Progenitor cell of endocrine pancreas (in vitro differentiated cells): Measurements from ENCODE around the gene DOCK2. TPM values are rescaled to one million over a fixed set of nuclear protein-coding genes. Genes with fewer than 3 reads are reported as not detected.

Experiments used
- DNase-seq: peaks from one replicate; pipeline ENCODE4 v3.0.0; 2021; ENCODE audit warnings: low spot score; ENCODE audit not compliant: unreplicated experiment
- H3K27ac Mint-ChIP-seq: 2 replicates; pipeline ENCODE4 v1.8.0; 2021; ENCODE audit warnings: mild to moderate bottlenecking, moderate library complexity, mixed read lengths
- H3K27me3 Mint-ChIP-seq: 2 replicates; pipeline ENCODE4 v1.8.0; 2021; ENCODE audit warnings: mixed read lengths
- H3K36me3 Mint-ChIP-seq: 2 replicates; pipeline ENCODE4 v1.8.0; 2022; ENCODE audit warnings: mixed read lengths; ENCODE audit not compliant: insufficient read depth
- H3K4me1 Mint-ChIP-seq: 2 replicates; pipeline ENCODE4 v1.8.0; 2021; ENCODE audit warnings: low read depth, mixed read lengths
- H3K4me3 Mint-ChIP-seq: 2 replicates; pipeline ENCODE4 v1.8.0; 2021; ENCODE audit warnings: low read depth, mild to moderate bottlenecking, moderate library complexity, mixed read lengths
- H3K9me3 Mint-ChIP-seq: 2 replicates; pipeline ENCODE4 v1.8.0; 2021; ENCODE audit warnings: low read depth, mixed read lengths
- CTCF ChIP-seq: fragments of 200-600 bp; sonication (generic); IDR thresholded peaks from one replicate; pipeline ENCODE4 v1.5.0; 2021; ENCODE audit warnings: antibody characterized with exemption, mild to moderate bottlenecking; ENCODE audit not compliant: unreplicated experiment
- total RNA-seq: library from RNA; stranded (reverse); gene quantifications from 2 replicates; pipeline ENCODE4 v1.2.1, GENCODE V29; 2021

The DOCK2 gene
- total RNA-seq, 1 donor from 2014 or later: not detected

- H3K4me3 Mint-ChIP-seq: no peak overlapping the region
- H3K36me3 Mint-ChIP-seq: no peaks in the 10 kb centered on the region
- H3K9me3 Mint-ChIP-seq: no peaks in the 10 kb centered on the region
- H3K4me1 Mint-ChIP-seq: no peaks in the 10 kb centered on the region
- no peak for DNase-seq
- H3K27me3 Mint-ChIP-seq: peaks cover 22% of the 10 kb centered on the region
- H3K27ac Mint-ChIP-seq: no peak overlapping the region
- no peak for TF ChIP-seq CTCF
Observed at GRCh38 chr5:169909945-169910344, 272.9 kb downstream of the DOCK2 start.

- no peaks in the 10 kb centered on the region for H3K4me1 Mint-ChIP-seq
- DNase-seq: no peak
- TF ChIP-seq CTCF: no peak
- H3K4me3 Mint-ChIP-seq: no peak overlapping the region
- no peaks in the 10 kb centered on the region for H3K9me3 Mint-ChIP-seq
- no peaks in the 10 kb centered on the region for H3K36me3 Mint-ChIP-seq
- peaks cover 22% of the 10 kb centered on the region for H3K27me3 Mint-ChIP-seq
- no peak overlapping the region for H3K27ac Mint-ChIP-seq
Observed at GRCh38 chr5:169910393-169910792, 273.3 kb downstream of the DOCK2 start.

GRCh38 chr5:169911448-169912212 lies 274.6 kb downstream of the DOCK2 start:
- H3K27me3 Mint-ChIP-seq: peaks cover 20% of the 10 kb centered on the region
- no peak overlapping the region for H3K27ac Mint-ChIP-seq
- no peaks in the 10 kb centered on the region for H3K9me3 Mint-ChIP-seq
- no peak overlapping the region for H3K4me3 Mint-ChIP-seq
- TF ChIP-seq CTCF: no peak
- no peaks in the 10 kb centered on the region for H3K4me1 Mint-ChIP-seq
- no peak for DNase-seq
- no peaks in the 10 kb centered on the region for H3K36me3 Mint-ChIP-seq

- Mint-ChIP-seq H3K9me3 (no peaks in the 10 kb centered on the region), H3K4me3 (no peak overlapping the region), H3K27me3 (peaks cover 9% of the 10 kb centered on the region), H3K27ac (no peak overlapping the region), H3K36me3 (no peaks in the 10 kb centered on the region), H3K4me1 (no peaks in the 10 kb centered on the region)
- DNase-seq: no peak
- TF ChIP-seq CTCF: no peak
Observed at GRCh38 chr5:169913479-169913878, 276.4 kb downstream of the DOCK2 start.

- no peak overlapping the region for H3K27ac Mint-ChIP-seq
- no peak for DNase-seq
- no peaks in the 10 kb centered on the region for H3K36me3 Mint-ChIP-seq
- H3K27me3 Mint-ChIP-seq: peaks cover 9% of the 10 kb centered on the region
- TF ChIP-seq CTCF: no peak
- H3K9me3 Mint-ChIP-seq: no peaks in the 10 kb centered on the region
- H3K4me1 Mint-ChIP-seq: no peaks in the 10 kb centered on the region
- no peak overlapping the region for H3K4me3 Mint-ChIP-seq
Observed at GRCh38 chr5:169914766-169915165, 277.7 kb downstream of the DOCK2 start.
